Liver (tissue), 9 donors: ENCODE measurements around the gene GGCT. TPM values are rescaled to one million over a fixed set of nuclear protein-coding genes. Genes with fewer than 3 reads are reported as not detected.
"Not testable (repeated sequence)": the region's sequence is repeated elsewhere in the genome, so short reads cannot be mapped to it uniquely, and the experiment has no call there.

Source experiments
- DNase-seq: peaks from one replicate; pipeline ENCODE4 v3.0.0-alpha.2; 2017; ENCODE audit warnings: low spot score
- H3K27ac ChIP-seq, 2 donors: one replicate each; pipeline ENCODE4 v1.7.0; 2013; ENCODE audit warnings: inconsistent platforms in 2 of 2, low read length in 2 of 2, control low read depth in 1 of 2, low read depth in 1 of 2, mild to moderate bottlenecking in 1 of 2
- H3K27me3 ChIP-seq, 4 donors: one replicate each; pipeline versions ENCODE4 v1.6.1 to v1.7.0; 2013; ENCODE audit warnings: low read length in 3 of 4, inconsistent platforms in 1 of 4, mild to moderate bottlenecking in 1 of 4, moderate library complexity in 1 of 4; ENCODE audit not compliant: control insufficient read depth in 4 of 4, insufficient read depth in 4 of 4
- H3K36me3 ChIP-seq, 4 donors: one replicate each; pipeline versions ENCODE4 v1.6.1 to v1.7.0; 2013; ENCODE audit warnings: low read length in 3 of 4, mild to moderate bottlenecking in 3 of 4, low read depth in 1 of 4, moderate library complexity in 1 of 4; ENCODE audit not compliant: control insufficient read depth in 4 of 4, insufficient read depth in 3 of 4
- H3K4me1 ChIP-seq, 4 donors: one replicate each; pipeline versions ENCODE4 v1.6.1 to v1.7.0; 2013; ENCODE audit warnings: low read length in 3 of 4, mild to moderate bottlenecking in 3 of 4, moderate library complexity in 1 of 4; ENCODE audit not compliant: control insufficient read depth in 4 of 4, insufficient read depth in 4 of 4
- H3K4me3 ChIP-seq, 3 donors: one replicate each; pipeline versions ENCODE4 v1.6.1 to v1.7.0; 2013; ENCODE audit warnings: low read length in 3 of 3, control low read depth in 1 of 3, low read depth in 1 of 3, mild to moderate bottlenecking in 1 of 3
- H3K9ac ChIP-seq, 2 donors: one replicate each; pipeline ENCODE4 v1.7.0; 2013; ENCODE audit warnings: low read length in 2 of 2, mild to moderate bottlenecking in 2 of 2, moderate library complexity in 2 of 2, control low read depth in 1 of 2, low read depth in 1 of 2
- H3K9me3 ChIP-seq, 4 donors: one replicate each; pipeline versions ENCODE4 v1.6.1 to v1.7.0; 2013; ENCODE audit warnings: low read length in 3 of 4; ENCODE audit not compliant: control insufficient read depth in 4 of 4
- ATF3 ChIP-seq: IDR thresholded peaks from 2 replicates; pipeline ENCODE4 v1.6.1; 2016; ENCODE audit warnings: antibody characterized with exemption
- EGR1 ChIP-seq, 2 donors: IDR thresholded peaks; 2 replicates each; pipeline ENCODE4 v1.6.1; 2016 to 2018; ENCODE audit warnings: antibody characterized with exemption in 2 of 2, low read depth in 2 of 2
- FOXA1 ChIP-seq: IDR thresholded peaks from 2 replicates; pipeline ENCODE4 v1.6.1; 2016; ENCODE audit warnings: antibody characterized with exemption
- FOXA2 ChIP-seq: IDR thresholded peaks from 2 replicates; pipeline ENCODE4 v1.6.1; 2016; ENCODE audit warnings: antibody characterized with exemption
- GABPA ChIP-seq, 2 donors: IDR thresholded peaks in 1 of 2; conservative IDR thresholded peaks in 1 of 2; 2 replicates each; pipeline ENCODE4 v1.6.1; 2016; ENCODE audit warnings: antibody characterized with exemption in 2 of 2, mild to moderate bottlenecking in 1 of 2, moderate library complexity in 1 of 2
- HNF4A ChIP-seq, 2 donors: conservative IDR thresholded peaks; 2 replicates each; pipeline ENCODE4 v1.6.1; 2016; ENCODE audit warnings: antibody characterized with exemption in 2 of 2, mild to moderate bottlenecking in 2 of 2
- HNF4G ChIP-seq: IDR thresholded peaks from 2 replicates; pipeline ENCODE4 v1.6.1; 2016; ENCODE audit warnings: antibody characterized with exemption
- JUND ChIP-seq, 2 donors: IDR thresholded peaks; 2 replicates each; pipeline ENCODE4 v1.6.1; 2016; ENCODE audit warnings: antibody characterized with exemption in 2 of 2
- MAX ChIP-seq: IDR thresholded peaks from 2 replicates; pipeline ENCODE4 v1.6.1; 2016; ENCODE audit warnings: antibody characterized with exemption
- NR2F2 ChIP-seq: IDR thresholded peaks from 2 replicates; pipeline ENCODE4 v1.6.1; 2016; ENCODE audit warnings: antibody characterized with exemption
- RAD21 ChIP-seq, 2 donors: IDR thresholded peaks; 2 replicates each; pipeline ENCODE4 v1.6.1; 2016; ENCODE audit warnings: antibody characterized with exemption in 2 of 2, mild to moderate bottlenecking in 2 of 2
- RXRA ChIP-seq, 2 donors: IDR thresholded peaks; 2 replicates each; pipeline ENCODE4 v1.6.1; 2017 to 2018; ENCODE audit warnings: antibody characterized with exemption in 2 of 2, mild to moderate bottlenecking in 1 of 2
- SP1 ChIP-seq: IDR thresholded peaks from 2 replicates; pipeline ENCODE4 v1.6.1; 2018; ENCODE audit warnings: antibody characterized with exemption, mild to moderate bottlenecking
- TAF1 ChIP-seq: conservative IDR thresholded peaks from 2 replicates; pipeline ENCODE4 v1.6.1; 2016; ENCODE audit warnings: antibody characterized with exemption, mild to moderate bottlenecking
- YY1 ChIP-seq: IDR thresholded peaks from 2 replicates; pipeline ENCODE4 v1.6.1; 2016; ENCODE audit warnings: antibody characterized with exemption, mild to moderate bottlenecking
- WGBS: extraction: QIAGEN DNeasy Blood & Tissue Kit; methylation state at CpG from one replicate; pipeline ENCODE4 v1.1.7; 2013; 5-methylcytosine and 5-hydroxymethylcytosine counted together
- polyA plus RNA-seq, 2 donors: library from polyadenylated mRNA; stranded (reverse) in 1 of 2; unstranded in 1 of 2; fragments of 200-250 nt in 1 of 2; fragments of >200 nt in 1 of 2; fragmentation: Nextera tagmentation in 1 of 2; extraction: Ambion mirVana in 1 of 2; gene quantifications; one replicate each; pipeline versions ENCODE4 v1.2.1 to v1.2.3, GENCODE V29; 2013 to 2015
- total RNA-seq, 2 donors: library from RNA; depleted of rRNA; stranded (reverse); fragments of >200 nt; gene quantifications; one replicate each; pipeline ENCODE4 v1.2.3, GENCODE V29; 2014
- TF ChIP-seq, protein P1 (sequence below): fragments of 150-350 bp; IDR thresholded peaks from 2 replicates; pipeline ENCODE4 v1.5.1; 2017; ENCODE audit warnings: improper control_type of control experiment, low read depth, low read length; ENCODE audit not compliant: missing input control
- TF ChIP-seq, protein P2 (sequence below): IDR thresholded peaks from 2 replicates; pipeline ENCODE4 v1.6.1; 2016; ENCODE audit warnings: antibody characterized with exemption, mild to moderate bottlenecking
- TF ChIP-seq, protein P3 (sequence below): IDR thresholded peaks from 2 replicates; pipeline ENCODE4 v1.6.1; 2016; ENCODE audit warnings: antibody characterized with exemption
- donor health status: healthy.
- donor health status: healthy.
- donor health status: healthy.
- donor health status: healthy.
- donor health status: healthy.

Gene GGCT
- total and polyA plus RNA-seq, 4 donors: 11.0 to 22.5 (median 21.3) TPM

DNA sequence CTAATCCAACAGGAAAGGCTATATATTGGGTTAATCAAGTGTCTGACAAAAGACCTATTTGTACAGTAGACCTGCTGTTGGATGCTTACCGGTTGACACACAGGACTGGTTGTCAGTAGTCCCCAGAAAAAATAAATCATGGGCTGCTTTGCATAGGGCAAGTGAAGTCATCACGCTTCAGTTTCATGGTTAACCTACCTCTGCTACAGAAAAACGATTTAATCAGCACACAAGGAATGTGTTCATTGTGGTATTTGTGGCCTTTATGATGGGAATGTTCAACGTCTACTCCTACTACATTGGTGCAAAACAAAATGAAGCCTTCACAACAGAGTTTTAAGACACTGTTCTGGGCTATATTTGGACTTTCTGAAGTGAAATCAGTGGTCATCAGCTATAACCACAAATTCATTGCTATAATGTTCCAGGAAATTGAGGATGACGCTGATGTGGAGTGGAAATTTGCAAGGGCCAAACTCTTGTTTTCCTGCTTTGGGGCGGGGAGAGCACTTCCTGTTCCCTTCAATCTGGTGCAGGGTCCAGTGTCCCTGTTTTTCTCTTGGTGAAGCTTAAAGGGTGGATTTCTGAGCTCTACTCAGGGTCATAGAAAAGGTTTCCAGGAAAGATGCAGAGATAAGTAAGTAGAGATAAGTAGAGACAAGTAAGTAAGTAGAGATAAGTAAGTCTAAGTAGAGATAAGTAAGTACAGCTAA, 39.3 kb upstream of the GGCT start:
- DNase-seq: no peak
- Histone ChIP-seq H3K36me3 (peaks cover 0 to 4% (median 1%) of the 10 kb centered on the region in 4 donors), H3K27me3 (no peaks in the 10 kb centered on the region), H3K4me3 (no peak overlapping the region), H3K9me3 (no peaks in the 10 kb centered on the region), H3K4me1 (no peaks in the 10 kb centered on the region), H3K27ac (no peak overlapping the region), H3K9ac (no peak overlapping the region)
- 81% methylated on average over 6 of the region's 6 CpGs for WGBS
- no peak for TF ChIP-seq FOXA2
- TF ChIP-seq, protein P1, sequence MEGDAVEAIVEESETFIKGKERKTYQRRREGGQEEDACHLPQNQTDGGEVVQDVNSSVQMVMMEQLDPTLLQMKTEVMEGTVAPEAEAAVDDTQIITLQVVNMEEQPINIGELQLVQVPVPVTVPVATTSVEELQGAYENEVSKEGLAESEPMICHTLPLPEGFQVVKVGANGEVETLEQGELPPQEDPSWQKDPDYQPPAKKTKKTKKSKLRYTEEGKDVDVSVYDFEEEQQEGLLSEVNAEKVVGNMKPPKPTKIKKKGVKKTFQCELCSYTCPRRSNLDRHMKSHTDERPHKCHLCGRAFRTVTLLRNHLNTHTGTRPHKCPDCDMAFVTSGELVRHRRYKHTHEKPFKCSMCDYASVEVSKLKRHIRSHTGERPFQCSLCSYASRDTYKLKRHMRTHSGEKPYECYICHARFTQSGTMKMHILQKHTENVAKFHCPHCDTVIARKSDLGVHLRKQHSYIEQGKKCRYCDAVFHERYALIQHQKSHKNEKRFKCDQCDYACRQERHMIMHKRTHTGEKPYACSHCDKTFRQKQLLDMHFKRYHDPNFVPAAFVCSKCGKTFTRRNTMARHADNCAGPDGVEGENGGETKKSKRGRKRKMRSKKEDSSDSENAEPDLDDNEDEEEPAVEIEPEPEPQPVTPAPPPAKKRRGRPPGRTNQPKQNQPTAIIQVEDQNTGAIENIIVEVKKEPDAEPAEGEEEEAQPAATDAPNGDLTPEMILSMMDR: no peak
- TF ChIP-seq HNF4G: no peak
- TF ChIP-seq JUND (IDR thresholded peaks at IDR 0.05): no peak
- TF ChIP-seq, protein P2, sequence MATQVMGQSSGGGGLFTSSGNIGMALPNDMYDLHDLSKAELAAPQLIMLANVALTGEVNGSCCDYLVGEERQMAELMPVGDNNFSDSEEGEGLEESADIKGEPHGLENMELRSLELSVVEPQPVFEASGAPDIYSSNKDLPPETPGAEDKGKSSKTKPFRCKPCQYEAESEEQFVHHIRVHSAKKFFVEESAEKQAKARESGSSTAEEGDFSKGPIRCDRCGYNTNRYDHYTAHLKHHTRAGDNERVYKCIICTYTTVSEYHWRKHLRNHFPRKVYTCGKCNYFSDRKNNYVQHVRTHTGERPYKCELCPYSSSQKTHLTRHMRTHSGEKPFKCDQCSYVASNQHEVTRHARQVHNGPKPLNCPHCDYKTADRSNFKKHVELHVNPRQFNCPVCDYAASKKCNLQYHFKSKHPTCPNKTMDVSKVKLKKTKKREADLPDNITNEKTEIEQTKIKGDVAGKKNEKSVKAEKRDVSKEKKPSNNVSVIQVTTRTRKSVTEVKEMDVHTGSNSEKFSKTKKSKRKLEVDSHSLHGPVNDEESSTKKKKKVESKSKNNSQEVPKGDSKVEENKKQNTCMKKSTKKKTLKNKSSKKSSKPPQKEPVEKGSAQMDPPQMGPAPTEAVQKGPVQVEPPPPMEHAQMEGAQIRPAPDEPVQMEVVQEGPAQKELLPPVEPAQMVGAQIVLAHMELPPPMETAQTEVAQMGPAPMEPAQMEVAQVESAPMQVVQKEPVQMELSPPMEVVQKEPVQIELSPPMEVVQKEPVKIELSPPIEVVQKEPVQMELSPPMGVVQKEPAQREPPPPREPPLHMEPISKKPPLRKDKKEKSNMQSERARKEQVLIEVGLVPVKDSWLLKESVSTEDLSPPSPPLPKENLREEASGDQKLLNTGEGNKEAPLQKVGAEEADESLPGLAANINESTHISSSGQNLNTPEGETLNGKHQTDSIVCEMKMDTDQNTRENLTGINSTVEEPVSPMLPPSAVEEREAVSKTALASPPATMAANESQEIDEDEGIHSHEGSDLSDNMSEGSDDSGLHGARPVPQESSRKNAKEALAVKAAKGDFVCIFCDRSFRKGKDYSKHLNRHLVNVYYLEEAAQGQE: no peak
- TF ChIP-seq MAX: no peak
- TF ChIP-seq EGR1 (IDR thresholded peaks at IDR 0.05; ENCODE audit: low read depth in 2 of 2): no peak
- TF ChIP-seq SP1: no peak
- TF ChIP-seq ATF3: no peak
- TF ChIP-seq HNF4A (conservative IDR thresholded peaks at IDR 0.05): no peak
- no peak for TF ChIP-seq FOXA1
- no peak for TF ChIP-seq GABPA (IDR thresholded peaks at IDR 0.05 in 1 of 2, conservative IDR thresholded peaks at IDR 0.05 in 1 of 2)
- TF ChIP-seq YY1: no peak
- TF ChIP-seq TAF1: no peak
- TF ChIP-seq NR2F2: no peak
- TF ChIP-seq, protein P3, sequence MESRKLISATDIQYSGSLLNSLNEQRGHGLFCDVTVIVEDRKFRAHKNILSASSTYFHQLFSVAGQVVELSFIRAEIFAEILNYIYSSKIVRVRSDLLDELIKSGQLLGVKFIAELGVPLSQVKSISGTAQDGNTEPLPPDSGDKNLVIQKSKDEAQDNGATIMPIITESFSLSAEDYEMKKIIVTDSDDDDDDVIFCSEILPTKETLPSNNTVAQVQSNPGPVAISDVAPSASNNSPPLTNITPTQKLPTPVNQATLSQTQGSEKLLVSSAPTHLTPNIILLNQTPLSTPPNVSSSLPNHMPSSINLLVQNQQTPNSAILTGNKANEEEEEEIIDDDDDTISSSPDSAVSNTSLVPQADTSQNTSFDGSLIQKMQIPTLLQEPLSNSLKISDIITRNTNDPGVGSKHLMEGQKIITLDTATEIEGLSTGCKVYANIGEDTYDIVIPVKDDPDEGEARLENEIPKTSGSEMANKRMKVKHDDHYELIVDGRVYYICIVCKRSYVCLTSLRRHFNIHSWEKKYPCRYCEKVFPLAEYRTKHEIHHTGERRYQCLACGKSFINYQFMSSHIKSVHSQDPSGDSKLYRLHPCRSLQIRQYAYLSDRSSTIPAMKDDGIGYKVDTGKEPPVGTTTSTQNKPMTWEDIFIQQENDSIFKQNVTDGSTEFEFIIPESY: no peak
- no peak for TF ChIP-seq RXRA (IDR thresholded peaks at IDR 0.05)
- TF ChIP-seq RAD21 (IDR thresholded peaks at IDR 0.05): no peak

DNA sequence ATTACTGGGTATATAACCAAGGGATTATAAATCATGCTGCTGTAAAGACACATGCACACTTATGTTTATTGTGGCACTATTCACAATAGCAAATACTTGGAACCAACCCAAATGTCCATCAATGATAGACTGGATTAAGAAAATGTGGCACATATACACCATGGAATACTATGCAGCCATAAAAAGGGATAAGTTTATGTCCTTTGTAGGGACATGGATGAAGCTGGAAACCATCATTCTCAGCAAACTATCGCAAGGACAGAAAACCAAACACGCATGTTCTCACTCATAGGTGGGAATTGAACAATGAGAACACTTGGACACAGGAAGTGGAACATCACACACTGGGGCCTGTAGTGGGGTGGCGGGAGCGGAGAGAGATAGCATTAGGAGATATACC, 38.5 kb upstream of the GGCT start:
- H3K4me1 ChIP-seq: not testable (repeated sequence)
- 97% methylated on average over 4 of the region's 4 CpGs for WGBS

More for the DNA sequence above, 38.5 kb upstream of the GGCT start:
- H3K9me3 ChIP-seq, H3K36me3 ChIP-seq, H3K9ac ChIP-seq, H3K27me3 ChIP-seq, H3K27ac ChIP-seq, DNase-seq, H3K4me3 ChIP-seq: not testable (repeated sequence)
